ENCODE measurements around the gene SPDL1. TPM values are rescaled to one million over a fixed set of nuclear protein-coding genes. Genes with fewer than 3 reads are reported as not detected.

Gene SPDL1
- polyA plus RNA-seq, 2 donors: 4.4 to 7.6 TPM

DNA sequence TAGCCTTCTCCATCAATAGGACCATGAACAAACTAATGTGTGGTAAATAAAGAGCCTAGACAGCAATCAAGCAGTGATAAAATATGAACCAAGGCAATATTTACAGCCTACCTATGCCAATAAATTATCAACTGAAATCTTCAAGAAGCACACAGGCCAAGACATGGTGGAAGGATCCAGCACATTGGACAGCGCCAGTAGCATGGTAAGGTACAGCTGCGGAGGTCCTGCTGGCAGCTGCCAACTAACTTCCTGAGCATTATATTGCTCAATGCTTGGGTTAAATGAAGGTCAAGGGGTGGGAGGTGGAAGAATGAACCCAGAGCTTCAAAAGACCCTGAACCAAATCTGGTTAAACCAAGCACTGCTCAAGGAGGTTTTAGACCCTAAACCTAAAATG, 16.5 kb upstream of the SPDL1 start:
- Histone ChIP-seq H3K27me3 (ENCODE audit: control insufficient read depth in 1 of 2, insufficient read depth in 2 of 2, low read length in 2 of 2) (peaks cover 4 to 7% of the 10 kb centered on the region in 2 donors), H3K4me1 (ENCODE audit: control insufficient read depth in 2 of 2, insufficient read depth in 2 of 2, low read length in 1 of 2) (no peaks in the 10 kb centered on the region), H3K9me3 (ENCODE audit: control insufficient read depth in 2 of 2, insufficient read depth in 1 of 2, low read depth in 1 of 2, low read length in 1 of 2) (no peaks in the 10 kb centered on the region), H3K36me3 (ENCODE audit: control insufficient read depth in 2 of 2, insufficient read depth in 2 of 2, low read length in 1 of 2) (no peaks in the 10 kb centered on the region), H3K4me3 (ENCODE audit: low read depth in 1 of 2, low read length in 2 of 2) (no peak overlapping the region), H3K27ac (ENCODE audit: low read depth in 2 of 2, low read length in 1 of 2) (no peak overlapping the region)
- 57 to 59% methylated on average over 2 of the region's 2 CpGs for WGBS, 2 donors

DNA sequence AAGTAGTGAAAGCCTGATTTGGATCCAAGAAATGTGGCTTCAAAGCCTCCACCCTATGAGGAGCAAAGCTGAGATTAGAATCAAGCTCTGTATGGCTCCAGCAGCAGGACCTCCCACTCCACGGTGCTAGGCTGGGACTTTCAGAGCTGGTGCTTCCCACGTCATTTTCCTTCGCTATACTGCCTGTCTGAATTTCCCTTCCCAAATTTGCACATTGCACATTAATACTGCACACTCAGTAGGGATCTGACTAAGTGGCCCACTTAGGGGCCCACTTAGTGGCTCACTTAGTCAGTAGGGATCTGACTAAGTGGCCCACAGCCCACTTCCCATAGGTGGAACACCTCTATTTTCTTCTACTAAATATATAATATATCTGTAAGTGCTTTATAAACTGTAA, 14.1 kb upstream of the SPDL1 start:
- Histone ChIP-seq H3K4me1 (ENCODE audit: control insufficient read depth in 2 of 2, insufficient read depth in 2 of 2, low read length in 1 of 2) (no peaks in the 10 kb centered on the region), H3K4me3 (ENCODE audit: low read depth in 1 of 2, low read length in 2 of 2) (no peak overlapping the region), H3K27me3 (ENCODE audit: control insufficient read depth in 1 of 2, insufficient read depth in 2 of 2, low read length in 2 of 2) (peaks cover 3 to 4% of the 10 kb centered on the region in 2 donors), H3K27ac (ENCODE audit: low read depth in 2 of 2, low read length in 1 of 2) (no peak overlapping the region), H3K36me3 (ENCODE audit: control insufficient read depth in 2 of 2, insufficient read depth in 2 of 2, low read length in 1 of 2) (no peaks in the 10 kb centered on the region), H3K9me3 (ENCODE audit: control insufficient read depth in 2 of 2, insufficient read depth in 1 of 2, low read depth in 1 of 2, low read length in 1 of 2) (no peaks in the 10 kb centered on the region)
- 69 to 84% methylated on average over 3 of the region's 3 CpGs for WGBS, 2 donors

DNA sequence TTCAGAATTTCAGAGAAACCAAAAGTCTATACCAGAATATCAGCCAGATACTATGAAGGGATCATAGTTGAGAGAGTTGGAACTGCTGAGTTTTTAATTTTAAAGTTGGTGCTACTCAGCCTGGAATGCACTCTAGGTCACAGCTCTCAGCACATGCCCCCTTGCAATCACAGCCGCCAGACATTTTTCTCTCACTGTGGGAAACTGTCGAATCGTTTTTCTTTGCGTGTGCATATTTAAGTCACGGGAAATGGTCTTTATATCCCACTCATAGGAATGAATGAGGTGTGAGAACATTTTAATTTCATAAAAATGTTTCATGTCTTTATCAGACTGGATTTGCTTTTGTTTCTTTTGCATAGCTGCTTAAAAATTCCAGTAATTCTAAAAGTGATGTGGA, 12.2 kb upstream of the SPDL1 start:
- H3K36me3 ChIP-seq (ENCODE audit: control insufficient read depth in 2 of 2, insufficient read depth in 2 of 2, low read length in 1 of 2): no peaks in the 10 kb centered on the region
- H3K4me1 ChIP-seq (ENCODE audit: control insufficient read depth in 2 of 2, insufficient read depth in 2 of 2, low read length in 1 of 2): no peaks in the 10 kb centered on the region
- H3K9me3 ChIP-seq (ENCODE audit: control insufficient read depth in 2 of 2, insufficient read depth in 1 of 2, low read depth in 1 of 2, low read length in 1 of 2): no peaks in the 10 kb centered on the region
- H3K4me3 ChIP-seq (ENCODE audit: low read depth in 1 of 2, low read length in 2 of 2): no peak overlapping the region
- no peak overlapping the region for H3K27ac ChIP-seq (ENCODE audit: low read depth in 2 of 2, low read length in 1 of 2)
- H3K27me3 ChIP-seq (ENCODE audit: control insufficient read depth in 1 of 2, insufficient read depth in 2 of 2, low read length in 2 of 2): peaks cover 3 to 4% of the 10 kb centered on the region in 2 donors
- 52 to 64% methylated on average over 5 of the region's 5 CpGs for WGBS, 2 donors

DNA sequence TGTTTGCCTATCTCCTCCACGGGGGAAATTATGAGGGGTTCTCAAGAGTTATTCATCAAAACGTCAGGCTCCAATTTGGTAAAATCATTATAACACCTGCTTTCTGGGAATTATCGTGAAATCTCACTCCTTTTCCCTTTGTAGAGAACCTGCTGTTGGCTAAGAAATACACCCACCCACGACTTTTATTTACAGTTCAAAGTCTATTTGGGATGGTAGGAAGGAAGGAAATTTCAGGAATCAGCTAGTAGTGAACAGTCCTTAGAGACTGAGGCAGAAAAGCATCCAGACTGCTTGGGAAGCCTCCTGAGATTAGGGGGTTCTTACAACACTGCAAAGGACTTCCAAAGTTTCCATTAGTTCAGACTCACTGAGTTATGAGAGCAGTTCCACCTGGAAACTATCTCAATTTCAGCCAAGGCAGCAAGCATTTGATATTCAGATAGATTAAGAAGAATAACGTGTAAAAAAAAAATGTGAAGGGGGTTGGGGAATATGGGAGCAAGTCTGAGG, 9.4 kb upstream of the SPDL1 start:
- no peak overlapping the region for H3K27ac ChIP-seq (ENCODE audit: low read depth in 2 of 2, low read length in 1 of 2)
- H3K27me3 ChIP-seq (ENCODE audit: control insufficient read depth in 1 of 2, insufficient read depth in 2 of 2, low read length in 2 of 2): peaks cover 0 to 3% of the 10 kb centered on the region in 2 donors
- H3K36me3 ChIP-seq (ENCODE audit: control insufficient read depth in 2 of 2, insufficient read depth in 2 of 2, low read length in 1 of 2): no peaks in the 10 kb centered on the region
- H3K4me1 ChIP-seq (ENCODE audit: control insufficient read depth in 2 of 2, insufficient read depth in 2 of 2, low read length in 1 of 2): no peaks in the 10 kb centered on the region
- 36 to 42% methylated on average over 5 of the region's 5 CpGs for whole genome bisulfite sequencing, 2 donors
- no peaks in the 10 kb centered on the region for H3K9me3 ChIP-seq (ENCODE audit: control insufficient read depth in 2 of 2, insufficient read depth in 1 of 2, low read depth in 1 of 2, low read length in 1 of 2)
- no peak overlapping the region for H3K4me3 ChIP-seq (ENCODE audit: low read depth in 1 of 2, low read length in 2 of 2)

DNA sequence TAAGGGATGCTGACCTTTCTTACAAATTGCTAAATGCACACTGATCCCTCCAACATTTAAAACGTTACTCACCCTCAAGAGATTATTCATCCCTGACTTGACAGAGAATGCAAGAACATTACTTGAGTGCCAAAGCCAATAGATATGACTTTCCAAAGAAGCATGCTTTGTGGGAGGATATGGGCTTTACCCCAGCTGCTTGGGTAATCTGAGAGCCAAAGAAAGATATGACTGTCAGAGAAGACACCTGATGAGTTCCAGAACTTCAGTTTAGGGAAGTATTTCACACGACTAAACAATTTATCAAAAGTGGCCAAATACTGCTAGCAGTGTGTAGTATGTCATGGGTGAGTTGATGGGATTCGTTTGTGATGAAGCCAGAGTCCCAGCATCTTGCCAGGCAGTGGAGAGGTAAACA, 7.4 kb upstream of the SPDL1 start:
- H3K9me3 ChIP-seq (ENCODE audit: control insufficient read depth in 2 of 2, insufficient read depth in 1 of 2, low read depth in 1 of 2, low read length in 1 of 2): no peaks in the 10 kb centered on the region
- no peaks in the 10 kb centered on the region for H3K4me1 ChIP-seq (ENCODE audit: control insufficient read depth in 2 of 2, insufficient read depth in 2 of 2, low read length in 1 of 2)
- no peak overlapping the region for H3K4me3 ChIP-seq (ENCODE audit: low read depth in 1 of 2, low read length in 2 of 2)
- H3K36me3 ChIP-seq (ENCODE audit: control insufficient read depth in 2 of 2, insufficient read depth in 2 of 2, low read length in 1 of 2): no peaks in the 10 kb centered on the region
- no peak overlapping the region for H3K27ac ChIP-seq (ENCODE audit: low read depth in 2 of 2, low read length in 1 of 2)
- no peaks in the 10 kb centered on the region for H3K27me3 ChIP-seq (ENCODE audit: control insufficient read depth in 1 of 2, insufficient read depth in 2 of 2, low read length in 2 of 2)
- 13 to 26% methylated on average over 3 of the region's 3 CpGs for WGBS, 2 donors

DNA sequence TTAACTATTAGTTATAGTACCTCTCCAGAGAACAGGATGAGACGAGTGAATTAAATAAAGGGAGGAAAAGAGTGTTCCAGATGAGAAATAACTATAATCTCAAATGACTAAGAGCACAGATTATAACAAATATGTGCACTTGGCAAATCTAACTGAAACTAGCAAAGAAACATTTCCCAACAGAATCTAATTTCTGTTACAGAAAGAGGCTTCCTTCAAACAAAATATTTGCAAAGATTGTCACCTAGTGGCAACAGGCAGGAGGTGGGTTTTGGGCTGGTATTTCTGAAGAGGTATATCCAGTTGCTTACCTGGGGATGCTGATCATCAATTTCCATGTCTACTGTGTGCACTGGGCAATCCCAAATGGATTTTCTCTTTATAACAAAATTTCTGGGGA, 5.6 kb upstream of the SPDL1 start:
- Histone ChIP-seq H3K36me3 (ENCODE audit: control insufficient read depth in 2 of 2, insufficient read depth in 2 of 2, low read length in 1 of 2) (no peaks in the 10 kb centered on the region), H3K27me3 (ENCODE audit: control insufficient read depth in 1 of 2, insufficient read depth in 2 of 2, low read length in 2 of 2) (no peaks in the 10 kb centered on the region), H3K9me3 (ENCODE audit: control insufficient read depth in 2 of 2, insufficient read depth in 1 of 2, low read depth in 1 of 2, low read length in 1 of 2) (no peaks in the 10 kb centered on the region), H3K27ac (ENCODE audit: low read depth in 2 of 2, low read length in 1 of 2) (no peak overlapping the region), H3K4me1 (ENCODE audit: control insufficient read depth in 2 of 2, insufficient read depth in 2 of 2, low read length in 1 of 2) (no peaks in the 10 kb centered on the region), H3K4me3 (ENCODE audit: low read depth in 1 of 2, low read length in 2 of 2) (no peak overlapping the region)
- WGBS, 2 donors: 3 to 18% methylated on average over 1 of the region's 1 CpG

DNA sequence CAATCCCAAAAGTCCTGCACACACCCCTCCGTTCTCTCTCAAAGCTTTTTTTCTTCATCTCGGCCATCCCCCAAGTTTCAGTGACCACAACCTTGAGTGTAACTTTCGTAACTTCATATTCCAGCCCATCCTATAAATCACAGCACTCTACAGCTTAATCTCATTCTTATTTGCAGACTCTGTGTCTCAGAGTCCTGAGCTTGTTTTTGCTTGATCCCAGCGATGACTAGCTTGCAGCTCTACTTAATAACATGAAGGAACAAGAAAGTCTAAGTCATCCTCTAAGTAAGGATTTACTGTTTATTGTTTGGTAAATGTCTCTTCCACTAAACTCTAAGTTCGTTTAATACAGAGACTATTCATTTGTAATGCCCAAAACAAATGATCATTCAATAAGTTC, 2.6 kb upstream of the SPDL1 start:
- H3K27ac ChIP-seq (ENCODE audit: low read depth in 2 of 2, low read length in 1 of 2): no peak overlapping the region
- no peak overlapping the region for H3K4me3 ChIP-seq (ENCODE audit: low read depth in 1 of 2, low read length in 2 of 2)
- WGBS, 2 donors: 42 to 54% methylated on average over 5 of the region's 5 CpGs
- no peaks in the 10 kb centered on the region for H3K4me1 ChIP-seq (ENCODE audit: control insufficient read depth in 2 of 2, insufficient read depth in 2 of 2, low read length in 1 of 2)
- H3K9me3 ChIP-seq (ENCODE audit: control insufficient read depth in 2 of 2, insufficient read depth in 1 of 2, low read depth in 1 of 2, low read length in 1 of 2): no peaks in the 10 kb centered on the region
- H3K27me3 ChIP-seq (ENCODE audit: control insufficient read depth in 1 of 2, insufficient read depth in 2 of 2, low read length in 2 of 2): no peaks in the 10 kb centered on the region
- no peaks in the 10 kb centered on the region for H3K36me3 ChIP-seq (ENCODE audit: control insufficient read depth in 2 of 2, insufficient read depth in 2 of 2, low read length in 1 of 2)

DNA sequence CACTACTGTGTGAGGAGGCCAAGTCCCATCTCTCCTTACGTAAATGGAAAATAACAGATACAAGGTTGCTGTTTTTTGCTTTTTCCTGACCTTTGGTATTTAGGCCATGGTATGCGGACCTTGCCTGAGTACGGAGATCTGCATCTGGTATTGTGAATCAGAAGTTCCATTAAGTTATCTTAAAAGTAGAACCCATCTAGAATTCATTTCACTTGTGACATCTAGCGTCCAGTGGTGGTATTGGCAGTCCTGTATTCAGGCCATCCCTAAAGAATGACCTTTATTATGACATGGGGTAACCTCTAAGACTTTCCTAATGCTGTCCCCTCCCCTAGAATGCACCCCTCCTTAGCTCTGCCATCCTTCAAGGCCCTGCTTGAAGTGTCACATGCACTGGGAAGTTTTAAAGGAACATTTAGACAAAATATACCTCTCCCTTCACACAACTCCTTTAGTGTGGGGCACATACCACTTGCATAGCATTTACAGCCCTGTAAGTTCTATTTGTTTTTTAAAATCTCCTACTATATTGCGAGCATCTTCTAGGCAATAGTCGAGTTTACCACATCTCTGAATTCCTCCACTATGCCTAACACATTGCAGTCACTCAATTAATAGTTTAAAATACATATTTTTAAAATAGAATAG, 1.9 kb upstream of the SPDL1 start:
- no peaks in the 10 kb centered on the region for H3K9me3 ChIP-seq (ENCODE audit: control insufficient read depth in 2 of 2, insufficient read depth in 1 of 2, low read depth in 1 of 2, low read length in 1 of 2)
- H3K4me3 ChIP-seq (ENCODE audit: low read depth in 1 of 2, low read length in 2 of 2): no peak overlapping the region
- no peaks in the 10 kb centered on the region for H3K4me1 ChIP-seq (ENCODE audit: control insufficient read depth in 2 of 2, insufficient read depth in 2 of 2, low read length in 1 of 2)
- no peaks in the 10 kb centered on the region for H3K27me3 ChIP-seq (ENCODE audit: control insufficient read depth in 1 of 2, insufficient read depth in 2 of 2, low read length in 2 of 2)
- peak overlapping the region; percentile 44 to 48 for H3K27ac ChIP-seq (ENCODE audit: low read depth in 2 of 2, low read length in 1 of 2)
- 17 to 21% methylated on average over 6 of the region's 6 CpGs for WGBS, 2 donors
- H3K36me3 ChIP-seq (ENCODE audit: control insufficient read depth in 2 of 2, insufficient read depth in 2 of 2, low read length in 1 of 2): no peaks in the 10 kb centered on the region

DNA sequence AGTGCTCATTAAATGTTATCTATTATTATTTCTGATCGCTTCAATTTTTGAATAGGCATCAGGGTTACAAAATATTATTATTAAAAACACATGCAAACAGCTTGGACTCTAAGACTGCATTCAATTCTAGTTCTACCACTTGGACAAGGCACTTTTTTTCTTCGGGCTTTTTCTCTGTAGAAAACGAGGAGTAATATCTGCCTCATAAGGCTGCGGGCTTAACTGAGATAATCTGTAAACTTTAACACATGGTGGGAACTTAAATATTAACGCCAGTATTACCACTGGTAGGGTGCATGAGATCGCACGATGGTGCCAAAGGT, 511 bp upstream of the SPDL1 start:
- Histone ChIP-seq H3K27ac (ENCODE audit: low read depth in 2 of 2, low read length in 1 of 2) (peak overlapping the region in 1 of 2 donors; percentile 74), H3K9me3 (ENCODE audit: control insufficient read depth in 2 of 2, insufficient read depth in 1 of 2, low read depth in 1 of 2, low read length in 1 of 2) (no peaks in the 10 kb centered on the region), H3K27me3 (ENCODE audit: control insufficient read depth in 1 of 2, insufficient read depth in 2 of 2, low read length in 2 of 2) (no peaks in the 10 kb centered on the region), H3K4me1 (ENCODE audit: control insufficient read depth in 2 of 2, insufficient read depth in 2 of 2, low read length in 1 of 2) (no peaks in the 10 kb centered on the region), H3K36me3 (ENCODE audit: control insufficient read depth in 2 of 2, insufficient read depth in 2 of 2, low read length in 1 of 2) (no peaks in the 10 kb centered on the region), H3K4me3 (ENCODE audit: low read depth in 1 of 2, low read length in 2 of 2) (peak overlapping the region; percentile 68 to 99)
- 5 to 6% methylated on average over 7 of the region's 7 CpGs for WGBS, 2 donors

DNA sequence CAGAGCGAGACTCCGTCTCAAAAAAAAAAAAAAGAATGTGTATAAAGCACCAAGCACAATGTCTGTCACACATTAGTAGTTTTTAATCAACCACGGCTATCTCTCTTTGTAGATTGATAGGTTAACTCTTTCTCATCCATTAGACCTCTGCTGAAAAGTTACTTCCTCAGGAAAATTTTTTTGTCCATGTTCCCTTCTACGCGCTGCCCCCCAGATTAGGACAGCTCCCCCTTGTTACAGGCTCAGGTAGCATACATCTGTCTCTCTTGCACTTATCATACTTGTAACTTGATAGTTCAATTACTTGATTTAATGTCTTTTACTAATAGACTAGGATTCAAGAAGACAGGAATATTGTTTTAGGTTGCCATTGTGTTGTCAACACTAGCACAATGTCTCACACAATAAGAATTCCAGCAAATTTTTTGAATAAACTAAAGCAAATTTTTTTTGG, 1.5 kb downstream of the SPDL1 start:
- H3K4me3 ChIP-seq (ENCODE audit: low read depth in 1 of 2, low read length in 2 of 2): peak overlapping the region in 1 of 2 donors; percentile 99

More for the DNA sequence above, 1.5 kb downstream of the SPDL1 start:
- Histone ChIP-seq H3K36me3 (ENCODE audit: control insufficient read depth in 2 of 2, insufficient read depth in 2 of 2, low read length in 1 of 2) (no peaks in the 10 kb centered on the region), H3K4me1 (ENCODE audit: control insufficient read depth in 2 of 2, insufficient read depth in 2 of 2, low read length in 1 of 2) (no peaks in the 10 kb centered on the region), H3K27ac (ENCODE audit: low read depth in 2 of 2, low read length in 1 of 2) (no peak overlapping the region), H3K27me3 (ENCODE audit: control insufficient read depth in 1 of 2, insufficient read depth in 2 of 2, low read length in 2 of 2) (no peaks in the 10 kb centered on the region), H3K9me3 (ENCODE audit: control insufficient read depth in 2 of 2, insufficient read depth in 1 of 2, low read depth in 1 of 2, low read length in 1 of 2) (no peaks in the 10 kb centered on the region)
- 69% methylated on average over 3 to 4 of the region's 5 CpGs for WGBS, 2 donors
